ENCODE measurements around the gene PRSS35.
"Not testable (repeated sequence)": the region's sequence is repeated elsewhere in the genome, so short reads cannot be mapped to it uniquely, and the experiment has no call there.

Gene PRSS35, protein sequence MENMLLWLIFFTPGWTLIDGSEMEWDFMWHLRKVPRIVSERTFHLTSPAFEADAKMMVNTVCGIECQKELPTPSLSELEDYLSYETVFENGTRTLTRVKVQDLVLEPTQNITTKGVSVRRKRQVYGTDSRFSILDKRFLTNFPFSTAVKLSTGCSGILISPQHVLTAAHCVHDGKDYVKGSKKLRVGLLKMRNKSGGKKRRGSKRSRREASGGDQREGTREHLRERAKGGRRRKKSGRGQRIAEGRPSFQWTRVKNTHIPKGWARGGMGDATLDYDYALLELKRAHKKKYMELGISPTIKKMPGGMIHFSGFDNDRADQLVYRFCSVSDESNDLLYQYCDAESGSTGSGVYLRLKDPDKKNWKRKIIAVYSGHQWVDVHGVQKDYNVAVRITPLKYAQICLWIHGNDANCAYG

DNA sequence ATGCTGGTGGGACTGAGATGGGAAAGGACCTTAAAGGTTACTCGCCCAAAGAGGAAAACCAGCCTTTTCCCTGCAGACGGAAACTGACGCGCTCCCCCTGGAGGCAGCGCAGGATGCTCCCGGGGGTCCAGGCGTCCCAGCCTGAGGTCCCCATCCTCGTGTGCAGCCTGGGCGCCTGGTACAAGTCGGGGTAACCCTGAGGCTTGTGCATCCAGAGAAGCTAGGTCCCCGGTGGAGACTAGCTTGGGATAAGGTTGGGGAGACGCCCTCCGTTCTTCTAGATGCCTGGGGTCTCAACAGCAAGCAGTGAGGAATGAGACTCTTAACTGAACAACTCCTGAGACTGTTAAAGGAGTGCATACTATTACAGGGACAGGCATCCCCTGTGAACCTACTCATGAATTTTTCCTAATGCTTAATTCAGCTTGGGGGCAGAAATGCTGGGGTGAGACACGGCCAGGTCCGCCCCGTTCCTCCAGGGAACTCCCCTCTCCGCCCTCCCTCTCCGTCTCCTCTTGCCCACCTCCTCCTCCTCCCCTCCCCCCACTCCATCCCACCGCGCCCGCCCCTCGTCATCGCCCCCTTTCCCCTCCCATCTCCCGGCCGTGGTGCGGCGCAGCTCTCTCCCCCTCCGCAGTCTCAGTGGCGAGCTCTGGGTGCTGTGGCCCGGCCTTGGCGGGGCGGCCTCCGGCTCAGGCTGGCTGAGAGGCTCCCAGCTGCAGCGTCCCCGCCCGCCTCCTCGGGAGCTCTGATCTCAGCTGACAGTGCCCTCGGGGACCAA, at the start of gene PRSS35:
PRSS35 (plus strand) TSS at position 634 of the 781 bp plus-strand sequence. CDS start 10,908 bp downstream, outside the sequence.
- peak; percentile 85 for DNase-seq

DNA sequence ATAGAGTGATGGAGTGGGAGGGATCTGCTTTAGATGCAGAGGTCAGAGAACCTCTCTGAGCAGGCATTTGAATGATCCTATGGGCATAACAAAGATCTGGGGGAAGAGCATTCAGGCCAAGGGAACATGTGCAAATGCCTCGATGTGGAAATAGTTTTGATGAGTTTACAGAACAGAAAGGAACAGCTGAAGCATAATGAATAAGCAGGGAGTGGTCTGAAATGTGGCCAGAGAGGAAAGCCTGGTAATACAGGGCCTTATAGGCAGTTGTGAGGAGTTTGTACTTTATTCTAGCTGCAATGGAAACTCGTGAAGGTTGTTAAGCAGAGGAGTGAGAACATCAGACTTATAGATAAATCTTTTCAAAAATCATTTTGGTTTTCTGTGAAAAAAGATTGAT, 48.4 kb upstream of the PRSS35 start:
- DNase-seq, result no peak

DNA sequence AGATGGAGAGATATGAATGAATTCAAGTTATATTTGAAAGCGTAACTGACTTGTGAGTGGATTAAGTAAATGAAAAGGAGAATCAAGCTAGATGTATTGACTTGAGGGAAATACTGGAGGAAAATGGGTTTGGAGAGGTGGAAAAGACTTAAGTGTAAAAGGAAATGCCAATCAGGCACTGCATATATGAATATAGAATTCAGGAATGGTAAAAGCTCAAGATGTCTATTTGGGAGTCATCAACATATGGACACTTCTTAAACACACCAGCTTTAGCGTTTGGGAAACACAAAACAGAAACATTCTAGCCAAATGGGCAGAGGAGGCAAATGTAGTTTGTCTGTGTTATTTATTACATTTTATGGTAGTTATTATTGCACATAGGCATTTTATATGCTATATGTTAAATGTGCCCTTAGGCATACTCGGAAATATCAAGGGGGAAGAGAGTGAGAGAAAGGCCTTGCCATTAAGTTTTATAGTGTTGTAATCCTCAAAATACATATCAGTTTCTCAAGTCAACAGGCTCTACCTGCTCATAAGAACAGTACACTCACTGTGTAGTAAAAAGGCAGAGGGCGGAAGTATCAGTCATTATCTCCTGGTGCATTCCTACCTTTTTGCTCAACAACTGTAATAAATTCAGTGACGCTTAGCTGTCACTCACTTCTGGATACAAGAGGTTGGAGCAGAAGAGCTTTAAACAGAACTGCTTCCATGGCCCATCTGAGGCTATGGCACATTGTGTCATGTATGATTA, 47.8 kb upstream of the PRSS35 start:
- no peak for DNase-seq

DNA sequence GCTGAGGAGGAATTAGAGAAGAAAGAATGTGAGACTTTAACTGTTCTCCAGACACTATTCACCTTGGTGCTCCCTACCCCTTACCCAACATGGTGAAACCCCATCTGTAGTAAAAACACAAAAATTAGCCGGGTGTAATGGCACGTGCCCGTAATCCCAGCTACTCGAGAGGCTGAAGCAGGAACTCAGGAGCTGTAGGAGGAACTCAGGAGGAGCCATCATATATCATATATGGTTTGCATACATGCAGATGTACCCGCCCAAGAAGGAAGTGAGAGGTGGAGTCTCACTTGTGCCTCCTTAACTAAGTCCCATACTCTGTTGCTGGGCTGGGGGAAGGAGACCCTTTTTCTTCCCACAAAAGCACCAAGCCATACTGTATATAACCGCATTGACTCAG, 46.0 kb upstream of the PRSS35 start:
- DNase-seq, result no peak

DNA sequence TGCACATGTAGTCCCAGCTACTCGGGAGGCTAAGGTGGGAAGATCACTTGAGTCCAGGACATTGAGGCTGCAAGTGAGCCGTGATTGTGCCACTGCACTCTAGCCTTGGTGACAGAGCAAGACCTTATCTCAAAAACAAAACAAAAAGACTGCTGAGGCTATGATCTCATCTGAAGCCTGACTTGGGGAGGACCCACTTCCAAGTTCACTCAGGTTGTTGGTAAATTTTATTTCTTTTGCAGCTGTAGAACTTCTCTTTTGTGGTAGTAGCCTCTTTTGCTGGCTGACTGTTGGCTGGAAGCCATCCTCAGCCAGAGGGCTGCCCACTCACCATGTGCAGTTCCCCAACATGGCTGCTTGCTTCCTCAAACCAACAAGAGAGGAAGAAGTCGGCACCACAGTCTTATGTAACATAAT, 44.7 kb upstream of the PRSS35 start:
- DNase-seq, result no peak

DNA sequence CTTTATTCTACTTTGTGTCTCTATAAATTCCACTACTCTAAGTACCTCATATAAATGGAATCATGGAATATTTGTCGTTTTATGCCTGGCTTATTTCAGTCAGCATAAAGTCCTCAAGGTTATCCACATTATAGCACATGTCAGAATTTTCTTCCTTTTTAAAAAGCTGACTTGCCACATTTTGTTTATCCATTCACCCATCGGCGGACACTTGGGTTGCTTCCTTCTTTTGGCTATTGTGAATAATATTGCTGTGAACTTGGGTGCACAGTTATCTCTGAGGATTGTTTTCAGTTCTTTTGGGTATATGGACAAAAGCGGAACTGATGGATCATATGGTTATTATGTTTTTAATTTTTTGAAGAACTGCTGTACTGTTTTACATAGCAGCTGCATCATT, 42.3 kb upstream of the PRSS35 start:
- DNase-seq, result no peak

DNA sequence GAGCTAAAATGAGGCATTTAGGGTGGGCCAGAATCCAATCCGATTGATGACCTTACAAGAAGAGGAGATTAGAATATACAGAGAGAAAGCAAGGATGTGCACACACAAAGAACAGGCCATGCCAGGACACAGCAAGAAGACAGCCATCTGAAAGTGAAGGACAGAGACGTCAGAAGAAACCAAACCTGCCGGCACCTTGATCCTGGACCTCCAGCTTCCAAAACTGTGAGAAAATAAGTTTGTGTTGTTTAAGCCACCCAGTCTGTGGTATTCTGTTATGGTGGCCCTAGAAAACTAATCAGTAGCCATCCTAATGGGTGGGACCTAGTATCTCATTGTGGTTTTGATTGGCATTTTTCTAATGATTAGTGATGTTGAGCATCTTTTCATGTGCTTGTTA, 41.7 kb upstream of the PRSS35 start:
- no peak for DNase-seq

DNA sequence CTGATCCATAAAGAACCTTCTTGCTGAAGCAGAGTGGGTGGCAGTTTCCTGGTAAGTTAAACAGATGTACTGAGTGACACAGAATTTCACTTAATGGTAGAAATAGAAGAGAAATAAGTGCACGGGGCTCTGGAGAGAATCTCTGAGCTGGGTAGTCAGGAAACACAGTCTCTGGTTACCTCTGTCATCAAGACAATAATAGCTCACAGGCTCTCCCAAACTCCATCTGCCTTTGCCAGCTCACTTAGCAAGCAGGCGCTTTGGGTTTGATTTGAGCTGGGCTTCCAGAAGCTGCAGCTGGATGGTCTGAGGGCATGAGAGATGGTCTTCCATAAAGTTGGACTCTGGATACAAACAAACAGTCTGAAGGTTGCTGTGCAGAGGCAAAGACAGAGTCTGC, 39.6 kb upstream of the PRSS35 start:
- DNase-seq, result no peak

DNA sequence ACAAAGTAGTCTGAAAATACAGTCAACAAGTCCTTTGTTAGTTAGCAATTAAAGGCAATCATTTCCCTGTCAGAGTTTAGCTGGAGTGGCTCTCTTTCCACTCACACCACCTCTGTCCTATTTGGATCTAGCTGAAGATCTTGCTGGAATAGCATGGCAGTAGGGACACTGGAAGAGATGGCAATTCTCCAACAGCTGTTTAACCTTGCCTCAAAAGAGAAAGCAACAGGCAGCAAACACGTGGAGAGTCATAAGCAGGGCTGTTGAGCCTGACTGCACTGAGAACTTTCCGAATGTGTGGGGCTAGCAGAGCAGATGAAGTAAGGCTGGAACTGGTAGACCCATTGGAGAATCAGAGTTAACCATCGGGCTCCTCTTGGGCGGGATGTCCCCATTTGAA, 38.0 kb upstream of the PRSS35 start:
- no peak for DNase-seq

DNA sequence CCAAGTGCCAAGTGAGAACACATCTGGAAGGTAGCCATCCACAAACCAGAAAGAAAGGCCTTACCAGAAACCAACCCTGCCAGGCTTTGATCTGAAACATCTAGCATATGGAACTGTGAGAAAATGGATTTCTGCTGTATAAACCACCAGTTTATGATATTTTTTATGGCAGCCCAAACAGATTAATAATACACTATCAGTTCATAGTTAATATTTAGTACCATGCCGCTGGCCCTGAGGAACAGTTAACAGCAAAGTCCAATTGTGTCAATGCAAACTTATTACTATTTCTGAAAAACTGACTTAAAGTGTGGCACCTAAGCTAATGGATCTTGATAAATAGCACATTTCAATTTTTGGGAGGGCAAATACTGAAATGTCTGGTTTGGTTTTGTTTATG, 35.4 kb upstream of the PRSS35 start:
- DNase-seq, result no peak

DNA sequence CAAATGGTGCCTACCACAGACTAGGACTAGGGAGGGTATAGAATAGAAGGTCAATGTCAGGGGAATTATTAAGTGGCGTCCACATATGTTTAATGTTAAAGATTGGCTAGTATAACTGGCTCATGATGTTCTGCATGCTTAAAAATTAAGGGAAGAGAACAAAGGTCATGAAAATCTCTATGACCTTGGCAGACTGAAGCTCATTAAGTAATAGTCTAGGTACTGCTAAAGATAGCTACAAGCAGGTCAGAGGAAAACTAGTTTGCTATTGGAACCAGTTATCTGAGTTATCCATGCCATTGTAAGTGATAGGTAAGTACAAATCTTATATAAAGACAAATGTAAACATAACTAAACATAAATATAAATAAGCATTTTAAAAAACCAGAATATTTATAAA, 32.9 kb upstream of the PRSS35 start:
- no peak for DNase-seq

DNA sequence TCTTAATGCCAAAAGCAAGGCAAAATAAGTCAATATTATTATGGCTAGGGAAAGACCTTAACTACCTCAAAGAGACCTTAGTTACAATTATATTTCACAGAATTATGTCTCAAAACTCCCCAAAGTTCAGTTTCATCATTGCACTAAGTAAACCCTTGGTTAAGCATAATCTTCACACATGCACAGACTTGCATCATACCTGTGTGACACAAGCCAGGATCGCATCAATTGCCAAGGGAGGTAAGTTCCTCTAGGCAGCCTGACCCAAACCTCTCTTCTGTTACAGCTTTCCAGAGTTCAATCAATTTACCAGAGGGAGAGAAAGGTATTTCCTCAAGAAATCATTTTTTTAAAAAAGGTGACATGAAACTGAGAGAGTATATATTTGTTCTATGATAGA, 31.9 kb upstream of the PRSS35 start:
- DNase-seq, result no peak

DNA sequence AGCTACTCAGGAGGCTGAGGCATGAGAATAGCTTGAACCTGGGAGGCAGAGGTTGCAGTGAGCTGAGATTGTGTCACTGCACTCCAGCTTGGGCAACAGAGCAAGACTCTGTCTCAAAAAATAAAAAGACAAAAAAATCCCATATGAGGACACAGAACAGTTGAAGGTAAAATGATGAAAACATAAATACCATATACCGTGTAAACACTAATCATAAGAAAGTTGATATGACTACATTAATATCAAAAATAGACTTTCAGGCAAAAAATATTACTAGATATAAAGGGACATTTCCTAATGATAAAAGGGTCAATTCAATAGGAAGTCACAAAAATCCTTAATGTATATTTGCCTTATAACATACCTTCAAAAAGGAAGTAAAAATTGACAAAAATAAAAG, 30.4 kb upstream of the PRSS35 start:
- DNase-seq, result not testable (repeated sequence)

DNA sequence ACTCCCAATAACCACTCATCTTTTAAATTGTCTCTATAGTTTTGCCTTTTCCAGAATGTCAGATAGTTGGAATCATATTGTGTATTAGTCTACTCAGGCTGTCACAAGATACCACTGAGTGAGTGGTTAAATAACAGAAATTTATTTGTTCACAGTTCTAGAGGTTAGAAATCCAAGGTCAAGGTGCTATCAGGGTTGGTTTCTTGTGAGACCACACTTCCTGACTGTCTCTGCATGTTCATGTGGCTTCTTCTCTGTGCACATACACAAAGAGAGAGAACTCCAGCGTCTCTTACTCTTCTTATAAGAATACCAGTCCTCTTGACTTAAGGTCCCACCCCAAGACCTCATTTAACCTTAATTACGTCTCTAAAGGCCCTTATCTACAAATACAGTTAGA, 23.9 kb upstream of the PRSS35 start:
- DNase-seq, result no peak

DNA sequence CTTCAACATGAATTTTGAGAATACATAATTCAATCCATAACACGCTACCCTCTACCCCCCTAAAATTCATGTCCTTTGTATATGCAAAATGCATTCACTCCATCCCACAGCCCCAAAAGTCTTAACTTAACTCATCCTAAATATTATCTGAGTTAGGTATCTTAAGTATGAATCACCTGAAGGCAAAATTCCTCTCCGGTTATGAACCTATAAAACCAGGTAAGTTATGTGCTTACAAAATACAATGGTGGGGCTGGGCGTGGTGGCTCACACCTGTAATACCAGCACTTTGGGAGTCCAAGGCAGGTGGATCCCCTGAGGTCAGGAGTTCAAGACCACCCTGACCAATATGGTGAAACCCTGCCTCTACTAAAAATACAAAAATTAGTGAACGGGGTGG, 23.5 kb upstream of the PRSS35 start:
- DNase-seq, result no peak

DNA sequence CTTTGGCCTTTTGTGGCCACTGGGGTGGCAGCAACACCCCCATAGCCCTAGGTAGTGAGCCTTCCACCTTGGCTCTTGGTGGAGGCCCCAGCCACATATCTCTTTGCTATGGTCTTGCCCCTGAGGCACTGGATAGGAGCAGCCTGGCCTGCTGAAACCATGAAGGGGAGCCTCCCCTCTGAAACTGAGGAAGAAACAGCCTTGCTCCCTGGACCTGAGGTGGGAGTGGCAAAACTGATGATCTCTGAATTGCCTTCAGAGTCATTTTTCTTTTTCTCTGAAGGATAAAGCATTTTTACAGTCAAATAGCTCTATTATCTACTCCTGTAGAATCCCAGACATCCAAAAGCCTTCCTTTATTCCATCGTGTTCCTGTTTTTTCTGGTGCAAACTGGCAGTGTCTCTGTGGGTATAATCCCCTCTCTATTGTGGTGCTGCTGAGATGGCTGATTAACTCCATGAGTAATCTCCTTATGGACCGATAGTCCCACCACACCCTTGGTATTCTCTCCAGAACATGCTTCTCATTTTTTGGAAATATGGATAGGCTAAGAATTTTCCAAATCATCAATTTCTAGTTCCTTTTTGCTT, 22.0 kb upstream of the PRSS35 start:
- DNase-seq, result no peak

DNA sequence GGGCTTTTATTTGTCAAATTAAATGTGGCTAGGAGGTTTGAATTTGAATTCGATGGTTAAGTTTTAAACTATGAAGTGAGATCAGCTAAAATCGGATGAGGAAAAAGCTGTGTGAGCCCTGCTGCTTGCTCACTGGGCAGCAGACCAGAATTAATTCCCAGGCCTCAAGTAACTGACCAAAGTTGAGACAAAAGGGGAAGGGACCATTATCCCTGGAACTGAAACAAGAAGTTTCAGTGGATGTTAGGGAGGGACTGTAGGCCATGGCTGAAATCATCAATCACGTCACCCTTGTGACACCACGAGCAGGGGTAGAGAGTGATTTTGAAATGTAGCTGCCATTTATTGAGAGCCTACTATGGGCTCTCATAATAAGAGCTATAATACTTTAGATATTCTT, 7.0 kb upstream of the PRSS35 start:
- no peak for DNase-seq

DNA sequence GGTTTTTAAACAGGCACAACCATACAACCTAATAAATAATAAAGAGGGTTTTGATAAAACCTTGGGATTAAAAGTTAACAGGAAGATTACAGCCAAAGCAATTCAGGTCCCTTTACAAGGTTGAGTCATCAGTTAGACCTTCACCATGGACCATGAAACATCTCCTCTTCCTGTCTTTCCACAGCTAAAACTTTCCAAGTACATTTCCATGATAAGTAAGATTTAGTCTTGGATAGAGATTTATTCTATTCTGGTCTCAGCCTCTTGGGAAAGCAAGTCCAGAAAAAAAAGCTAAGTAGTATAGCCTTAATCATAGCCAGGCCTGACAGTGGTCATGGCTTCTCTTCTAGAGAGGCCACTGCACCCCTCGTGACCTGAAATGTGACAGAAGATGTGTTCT, 2.9 kb upstream of the PRSS35 start:
- DNase-seq, result no peak

DNA sequence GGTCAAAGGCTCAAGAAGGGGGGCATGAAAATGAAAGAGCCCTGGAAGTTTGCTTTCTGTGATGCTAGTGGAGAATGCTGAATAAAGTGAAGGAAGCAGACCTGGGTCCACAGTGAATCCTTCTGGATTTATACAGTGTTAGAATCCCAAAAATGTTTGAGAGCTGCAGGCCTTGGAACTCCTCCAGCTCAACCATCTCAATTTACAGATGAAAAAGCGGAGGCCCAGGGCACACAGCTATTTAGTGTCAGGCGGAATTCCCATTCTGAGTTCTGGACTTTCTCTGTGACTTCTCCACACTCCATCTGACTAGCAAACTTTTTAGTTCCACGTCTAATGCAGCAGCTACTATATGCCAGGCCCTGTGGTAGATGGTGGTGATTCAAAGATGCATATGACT, 1.5 kb upstream of the PRSS35 start:
- DNase-seq, result peak; percentile 44

DNA sequence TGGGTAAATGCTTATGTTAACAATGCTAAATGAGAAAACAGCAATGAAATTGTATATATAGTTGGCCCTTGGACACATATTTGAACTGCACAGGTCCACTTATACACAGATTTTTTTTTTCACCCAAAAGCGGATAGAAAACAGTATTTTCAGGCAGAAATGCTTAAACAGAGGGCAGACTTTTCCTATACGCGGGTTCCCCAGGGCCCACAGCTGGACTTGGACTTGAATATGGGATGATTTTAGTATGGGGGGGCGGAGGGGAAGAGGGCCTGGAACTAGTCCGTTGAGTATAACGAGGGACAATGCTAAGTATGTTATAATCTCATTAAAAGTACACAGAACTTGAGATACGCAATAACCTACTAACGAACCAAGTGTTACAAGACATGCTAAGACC, 1.1 kb upstream of the PRSS35 start:
- peak; percentile 51 for DNase-seq

DNA sequence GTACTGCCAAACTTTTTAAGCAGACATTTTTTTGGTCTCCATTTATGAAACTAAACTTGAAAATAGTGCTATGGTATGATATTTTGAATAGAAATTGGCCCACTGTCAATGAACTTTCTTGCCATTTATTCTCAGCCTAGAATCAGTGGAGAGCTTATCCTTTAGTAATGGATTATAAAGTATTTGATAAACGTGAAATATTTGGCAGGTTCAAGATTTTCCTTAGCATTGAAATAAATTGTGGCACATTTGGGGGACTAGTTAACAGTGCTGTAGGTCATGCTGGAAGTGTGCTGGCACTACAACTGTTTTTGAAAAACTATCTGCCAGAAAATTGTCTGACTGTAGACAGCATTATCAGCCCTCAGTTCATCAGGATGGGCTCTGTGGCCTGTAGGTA, 2.1 kb downstream of the PRSS35 start:
- no peak for DNase-seq

DNA sequence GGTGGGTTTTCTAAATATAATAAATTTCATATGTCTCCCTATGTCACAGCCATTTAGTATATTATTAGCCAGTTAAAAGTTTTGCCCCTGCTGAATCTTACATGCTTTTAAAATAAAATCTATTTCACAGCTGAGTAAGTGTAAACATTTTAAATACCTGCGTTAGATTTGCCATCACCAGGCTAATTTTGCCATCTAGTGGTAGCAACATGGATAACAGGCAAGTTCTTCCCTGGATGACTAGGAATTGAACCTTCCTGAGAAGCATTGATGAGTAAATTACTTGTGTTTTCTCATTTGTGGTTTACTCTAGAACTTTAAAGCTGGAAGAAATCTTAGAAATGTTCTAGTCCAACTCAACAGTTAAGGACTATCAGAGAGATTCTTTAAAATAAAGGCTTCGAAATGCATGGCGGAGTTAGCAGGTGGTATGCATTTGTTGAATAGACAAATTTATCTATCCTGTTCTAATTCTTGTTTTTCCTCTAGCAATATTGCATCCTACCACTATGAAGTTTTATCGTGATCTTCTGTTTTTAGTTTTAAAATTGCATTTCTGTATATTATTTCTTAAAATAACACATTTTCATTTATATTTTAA, 2.6 kb downstream of the PRSS35 start:
- DNase-seq, result peak; percentile 53

DNA sequence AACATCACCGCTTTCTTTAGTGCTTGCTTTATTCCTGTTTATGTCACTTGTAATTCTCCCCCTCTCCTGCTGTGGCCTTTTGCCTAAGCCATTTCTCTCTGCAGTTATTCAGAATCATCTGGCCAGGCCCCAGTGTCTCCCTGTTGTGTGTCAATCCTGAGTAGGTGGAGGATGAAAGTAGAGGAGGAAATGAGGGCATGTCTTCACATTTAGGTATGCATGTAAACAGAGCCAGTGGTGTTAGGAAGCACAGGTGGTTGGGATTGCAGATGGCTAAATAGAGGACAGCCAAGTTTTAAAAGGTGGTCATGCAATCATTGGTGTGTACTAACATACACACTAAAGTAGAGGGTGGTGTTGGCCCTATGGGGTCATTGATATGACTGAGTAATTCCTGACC, 5.2 kb downstream of the PRSS35 start:
- DNase-seq, result no peak
